Urothelium cell line (cell line): ENCODE measurements around the gene FGF12.

Experiments
- DNase-seq: peaks from one replicate; pipeline ENCODE4 v3.0.0; 2011; ENCODE audit warnings: low spot score, mixed read lengths
- FAIRE-seq: peaks from 2 replicates; lab custom pipeline; 2011; peaks lifted over from hg19 to GRCh38; lab: Jason Lieb, UNC

The FGF12 gene

DNA sequence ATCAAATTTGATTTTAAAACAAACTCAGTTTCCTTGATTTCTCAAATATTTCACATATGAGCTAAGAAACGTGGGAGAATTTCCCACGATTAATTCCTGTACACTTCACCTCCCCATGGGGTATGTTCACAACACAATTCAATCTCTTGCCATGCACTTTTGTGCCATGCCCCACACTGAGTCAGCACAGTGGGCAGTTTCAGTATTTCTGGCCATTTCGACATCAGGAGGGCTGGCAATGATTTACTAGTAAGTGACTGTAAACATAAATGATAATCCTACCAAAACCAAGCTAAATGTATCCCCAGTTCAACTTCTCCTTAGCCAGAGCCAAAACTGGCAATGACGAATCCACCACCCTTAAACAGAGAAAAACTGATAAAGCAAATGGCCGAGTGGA lies 293.6 kb downstream of the FGF12 start:
- no peak for FAIRE-seq
- no peak for DNase-seq

DNA sequence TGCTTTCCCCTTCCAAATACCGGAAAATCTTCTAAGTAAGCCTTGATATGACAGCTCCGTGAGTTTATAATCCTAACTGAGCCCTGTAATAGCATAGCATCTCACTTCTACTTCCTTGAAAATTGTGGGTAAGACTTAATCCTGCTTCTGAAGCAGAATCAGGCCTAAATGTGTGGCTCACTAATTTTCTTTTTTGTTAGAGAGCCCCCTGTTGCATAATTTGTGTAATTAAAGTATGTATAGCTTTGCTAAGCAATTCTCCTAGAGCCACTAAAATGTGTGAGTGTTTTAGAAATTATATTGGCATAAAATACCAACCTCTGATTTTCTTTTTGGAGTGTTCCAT lies 304.4 kb downstream of the FGF12 start:
- DNase-seq (no peak), FAIRE-seq (no peak)

DNA sequence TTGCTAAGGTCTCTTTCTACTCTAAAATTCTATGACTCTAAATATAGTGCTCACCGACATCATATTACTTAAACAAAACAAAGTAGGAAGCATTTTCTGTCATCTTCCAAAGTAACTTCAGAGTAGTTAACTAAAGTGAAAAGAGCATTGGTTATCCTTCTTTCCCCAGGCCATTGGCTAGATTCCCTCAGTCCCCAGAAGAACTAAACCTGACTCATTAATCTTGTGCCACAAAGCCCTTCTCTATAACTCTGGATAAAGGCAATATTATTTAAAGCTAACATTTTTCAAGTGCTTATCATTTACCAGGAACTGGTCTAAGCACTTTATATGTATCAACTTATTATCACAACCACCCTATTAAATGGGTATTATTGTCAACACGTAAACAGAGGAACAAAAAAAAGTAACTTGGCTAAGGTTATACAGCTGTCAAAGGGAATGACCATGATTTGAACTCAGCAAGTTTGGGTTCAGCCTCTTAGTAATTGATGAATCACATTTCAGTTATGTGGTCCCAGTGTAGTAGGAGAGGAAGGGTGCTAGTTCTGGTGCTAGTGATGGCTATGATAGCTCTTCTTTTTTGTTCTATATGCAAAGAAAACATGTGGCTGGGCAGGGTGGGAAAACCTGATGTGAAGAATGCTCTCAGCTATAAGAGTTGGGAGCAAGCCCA lies 304.9 kb downstream of the FGF12 start:
- no peak for FAIRE-seq

DNA sequence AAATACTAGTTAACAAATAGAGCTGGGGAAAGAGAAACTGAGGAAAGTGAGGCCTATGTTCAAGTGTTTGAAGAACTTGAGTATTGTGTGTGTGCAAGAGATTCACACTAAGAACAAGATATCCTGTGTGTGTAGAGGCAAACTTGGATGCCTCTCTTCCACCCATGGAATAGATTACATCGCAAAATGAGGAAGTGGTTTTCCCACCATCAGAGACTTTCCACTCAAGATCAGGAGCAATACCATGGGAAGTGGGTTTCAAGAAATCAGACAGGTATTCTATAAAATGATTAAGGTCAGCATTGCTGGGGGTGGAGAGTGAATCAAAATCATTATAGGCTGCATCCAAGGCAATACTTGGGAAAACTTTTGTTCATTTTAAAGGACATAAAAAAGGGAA lies 308.0 kb downstream of the FGF12 start:
- FAIRE-seq (no peak), DNase-seq (no peak)

More for the DNA sequence above, 304.9 kb downstream of the FGF12 start:
- peak; percentile 34 for DNase-seq

DNA sequence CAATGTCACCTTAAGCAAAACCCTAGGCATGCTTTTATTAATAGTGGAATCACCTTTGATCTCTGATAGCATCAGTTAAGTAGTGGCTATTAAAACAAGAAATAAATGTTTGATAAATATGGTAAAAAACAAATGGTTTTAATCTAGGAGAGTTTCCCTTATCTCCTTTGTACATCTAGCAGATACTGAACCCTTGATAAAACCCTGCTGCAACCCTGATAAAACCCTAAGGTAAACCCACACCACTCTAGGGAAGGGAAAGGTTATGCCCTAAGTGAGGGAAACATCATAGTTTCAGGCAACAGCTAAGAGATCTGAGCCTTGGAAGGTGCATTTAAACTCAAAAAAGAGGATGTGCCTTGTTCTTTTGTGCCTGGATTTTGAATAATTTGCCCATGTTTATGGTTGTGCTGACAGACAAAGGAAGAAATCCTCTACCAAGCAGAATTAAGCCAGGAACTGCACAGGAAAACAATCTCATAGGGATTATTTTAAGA lies 309.7 kb downstream of the FGF12 start:
- no peak for FAIRE-seq

DNA sequence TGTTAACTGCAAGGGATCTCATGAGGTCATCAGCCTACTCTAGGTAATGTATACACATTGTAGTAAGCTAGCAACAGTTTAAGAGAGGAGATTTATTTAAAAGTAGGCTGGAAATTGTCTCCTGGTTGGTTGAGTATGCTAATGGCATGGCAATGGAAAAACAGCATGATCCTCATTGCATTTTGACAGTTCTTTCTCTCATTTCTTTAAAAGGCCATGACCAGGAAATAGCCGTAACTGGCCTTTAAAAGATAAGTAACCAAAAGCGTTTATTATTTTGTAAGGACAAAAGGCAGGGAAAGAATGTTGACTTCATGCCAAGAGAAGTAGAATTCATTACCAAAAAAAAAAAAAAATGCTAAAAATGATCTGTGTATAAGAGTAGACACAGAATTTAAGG lies 310.3 kb downstream of the FGF12 start:
- FAIRE-seq (no peak), DNase-seq (no peak)

More for the DNA sequence above, 309.7 kb downstream of the FGF12 start:
- DNase-seq: no peak

DNA sequence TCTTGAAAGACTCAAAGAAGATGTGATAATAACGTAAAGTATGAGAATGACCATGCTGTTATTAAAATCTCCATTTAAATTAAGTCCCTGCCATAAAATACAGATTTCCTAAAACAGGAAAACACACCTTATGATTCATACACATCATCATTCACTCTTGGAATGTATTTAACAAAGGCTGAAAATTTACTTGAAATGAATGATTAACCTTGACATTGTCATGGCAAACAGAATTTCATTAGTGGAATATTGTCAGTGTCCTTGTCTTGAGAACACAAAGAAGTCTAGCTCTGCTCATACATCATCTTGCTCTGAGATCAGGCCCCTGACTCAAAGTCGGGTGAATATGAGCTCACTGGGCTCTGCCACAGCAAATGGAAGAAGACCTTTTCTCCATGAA lies 313.9 kb downstream of the FGF12 start:
- DNase-seq: no peak
- FAIRE-seq: no peak

DNA sequence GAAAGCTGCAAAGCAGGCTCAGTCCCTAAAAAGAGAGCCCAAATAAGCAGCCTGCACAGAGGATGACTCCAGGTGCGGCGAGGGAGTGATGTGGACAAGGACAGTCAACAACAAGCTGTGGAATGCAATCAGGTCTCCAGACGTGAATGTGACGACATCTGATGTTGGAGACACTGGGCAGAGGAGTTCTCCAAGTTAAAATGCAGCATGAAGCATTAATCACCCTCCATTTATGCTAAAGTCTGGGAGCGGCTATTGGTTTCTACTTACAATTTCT lies 316.7 kb downstream of the FGF12 start:
- no peak for DNase-seq
- no peak for FAIRE-seq

DNA sequence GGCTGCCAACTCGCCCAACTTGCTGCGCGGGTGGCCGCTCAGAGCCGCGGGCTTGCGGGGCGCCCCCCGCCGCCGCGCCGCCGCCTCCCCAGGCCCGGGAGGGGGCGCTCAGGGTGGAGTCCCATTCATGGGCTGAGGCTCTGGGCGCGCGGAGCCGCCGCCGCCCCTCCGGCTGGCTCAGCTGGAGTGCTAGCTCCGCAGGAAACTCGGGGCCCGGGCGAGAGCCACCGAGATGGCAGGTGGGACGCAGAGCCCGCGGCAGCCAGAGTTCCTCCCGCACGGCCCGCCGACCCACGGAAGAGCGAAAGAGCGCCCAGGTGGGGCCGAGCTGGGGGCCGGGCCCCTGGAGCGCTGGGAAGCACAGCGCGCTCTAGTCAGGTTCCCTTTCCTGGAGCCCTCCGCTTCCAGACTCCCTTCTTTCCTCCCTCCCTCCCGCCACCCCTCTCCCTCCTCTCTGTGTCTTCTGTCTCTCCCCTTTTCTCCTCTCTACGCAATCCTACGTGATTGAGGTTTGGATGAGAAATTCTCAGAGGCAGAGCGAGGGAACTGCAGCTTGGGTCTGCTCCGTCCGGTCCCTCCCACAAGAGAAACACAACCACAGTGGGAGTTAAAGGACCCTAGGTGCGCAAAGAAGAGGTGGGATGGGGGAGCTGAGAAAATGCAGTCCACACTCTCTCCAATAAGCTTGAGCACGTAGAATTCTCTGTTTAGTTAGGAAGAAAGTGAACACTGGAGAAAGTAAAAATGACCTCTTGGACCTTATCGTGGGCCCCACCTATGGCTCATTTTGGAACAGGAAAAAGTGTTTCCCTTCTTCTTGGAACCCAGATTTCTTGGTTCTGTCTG lies 317.3 kb downstream of the FGF12 start:
- DNase-seq: peak; percentile 42
- FAIRE-seq: no peak

DNA sequence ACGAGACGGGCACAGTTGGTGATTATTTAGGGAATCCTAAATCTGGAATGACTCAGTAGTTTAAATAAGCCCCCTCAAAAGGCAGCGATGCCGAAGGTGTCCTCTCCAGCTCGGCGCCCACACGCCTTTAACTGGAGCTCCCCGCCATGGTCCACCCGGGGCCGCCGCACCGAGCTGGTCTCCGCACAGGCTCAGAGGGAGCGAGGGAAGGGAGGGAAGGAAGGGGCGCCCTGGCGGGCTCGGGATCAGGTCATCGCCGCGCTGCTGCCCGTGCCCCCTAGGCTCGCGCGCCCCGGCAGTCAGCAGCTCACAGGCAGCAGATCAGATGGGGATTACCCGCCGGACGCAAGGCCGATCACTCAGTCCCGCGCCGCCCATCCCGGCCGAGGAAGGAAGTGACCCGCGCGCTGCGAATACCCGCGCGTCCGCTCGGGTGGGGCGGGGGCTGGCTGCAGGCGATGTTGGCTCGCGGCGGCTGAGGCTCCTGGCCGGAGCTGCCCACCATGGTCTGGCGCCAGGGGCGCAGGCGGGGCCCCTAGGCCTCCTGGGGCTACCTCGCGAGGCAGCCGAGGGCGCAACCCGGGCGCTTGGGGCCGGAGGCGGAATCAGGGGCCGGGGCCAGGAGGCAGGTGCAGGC lies 318.0 kb downstream of the FGF12 start:
- FAIRE-seq (no peak), DNase-seq (peak; percentile 63)

DNA sequence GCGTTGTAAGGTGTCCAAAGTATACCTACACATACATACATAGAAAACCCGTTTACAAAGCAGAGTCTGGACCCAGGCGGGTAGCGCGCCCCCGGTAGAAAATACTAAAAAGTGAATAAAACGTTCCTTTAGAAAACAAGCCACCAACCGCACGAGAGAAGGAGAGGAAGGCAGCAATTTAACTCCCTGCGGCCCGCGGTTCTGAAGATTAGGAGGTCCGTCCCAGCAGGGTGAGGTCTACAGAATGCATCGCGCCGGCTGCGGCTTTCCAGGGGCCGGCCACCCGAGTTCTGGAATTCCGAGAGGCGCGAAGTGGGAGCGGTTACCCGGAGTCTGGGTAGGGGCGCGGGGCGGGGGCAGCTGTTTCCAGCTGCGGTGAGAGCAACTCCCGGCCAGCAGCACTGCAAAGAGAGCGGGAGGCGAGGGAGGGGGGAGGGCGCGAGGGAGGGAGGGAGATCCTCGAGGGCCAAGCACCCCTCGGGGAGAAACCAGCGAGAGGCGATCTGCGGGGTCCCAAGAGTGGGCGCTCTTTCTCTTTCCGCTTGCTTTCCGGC lies 318.6 kb downstream of the FGF12 start:
- no peak for FAIRE-seq

DNA sequence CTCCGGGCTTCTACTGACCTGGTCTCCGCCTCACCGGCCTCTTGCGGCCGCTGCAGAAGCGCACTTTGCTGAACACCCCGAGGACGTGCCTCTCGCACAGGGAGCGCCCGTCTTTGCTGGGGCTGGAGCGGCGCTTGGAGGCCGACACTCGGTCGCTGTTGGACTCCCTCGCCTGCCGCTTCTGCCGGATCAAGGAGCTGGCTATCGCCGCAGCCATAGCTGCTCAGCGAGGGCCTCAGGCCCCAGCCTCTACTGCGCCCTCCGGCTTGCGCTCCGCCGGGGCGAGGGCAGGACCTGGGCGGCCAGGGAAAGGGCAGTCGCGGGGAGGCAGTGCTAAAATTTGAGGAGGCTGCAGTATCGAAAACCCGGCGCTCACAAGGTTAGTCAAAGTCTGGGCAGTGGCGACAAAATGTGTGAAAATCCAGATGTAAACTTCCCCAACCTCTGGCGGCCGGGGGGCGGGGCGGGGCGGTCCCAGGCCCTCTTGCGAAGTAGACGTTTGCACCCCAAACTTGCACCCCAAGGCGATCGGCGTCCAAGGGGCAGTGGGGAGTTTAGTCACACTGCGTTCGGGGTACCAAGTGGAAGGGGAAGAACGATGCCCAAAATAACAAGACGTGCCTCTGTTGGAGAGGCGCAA lies 319.2 kb downstream of the FGF12 start:
- FAIRE-seq: no peak
- DNase-seq: no peak

More for the DNA sequence above, 318.6 kb downstream of the FGF12 start:
- peak; percentile 62 for DNase-seq

DNA sequence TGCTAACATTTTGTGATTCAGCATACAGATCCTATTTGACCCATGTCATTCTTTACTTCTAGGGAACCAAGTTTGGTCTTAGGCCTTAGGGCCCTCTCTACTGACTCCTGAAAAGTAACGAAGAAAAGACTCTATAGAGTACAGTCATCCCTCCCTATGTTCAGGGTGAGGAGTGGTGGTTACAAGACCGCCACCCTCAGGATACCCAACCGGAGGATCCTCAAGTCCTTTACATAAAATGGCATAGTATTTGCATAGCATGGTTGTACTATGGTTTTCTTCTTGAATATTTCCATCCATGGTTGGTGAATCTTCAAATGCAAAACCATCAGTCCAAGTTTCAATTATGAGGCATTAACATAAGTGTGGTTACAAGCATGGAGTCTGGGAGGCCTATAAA lies 327.6 kb downstream of the FGF12 start:
- DNase-seq (no peak), FAIRE-seq (no peak)

DNA sequence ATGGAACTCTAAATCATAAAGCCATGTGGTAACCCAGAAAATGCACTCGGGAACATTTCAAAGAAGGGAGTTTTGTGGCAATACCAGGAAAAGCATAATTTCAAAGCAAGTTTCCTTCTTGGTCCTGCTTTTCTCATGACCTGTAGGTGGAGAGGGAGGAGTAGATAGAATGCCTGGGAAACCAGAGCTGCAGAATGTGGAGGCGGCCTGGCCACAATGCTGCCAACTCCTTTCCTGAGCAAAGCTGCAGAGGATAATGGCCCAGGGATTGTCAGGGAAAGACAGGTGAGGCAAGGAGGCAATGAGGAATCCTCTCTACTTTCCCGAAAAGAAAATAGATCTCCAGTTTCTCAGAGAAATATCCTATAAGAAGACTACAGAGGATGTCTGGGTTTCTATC lies 330.3 kb downstream of the FGF12 start:
- FAIRE-seq: no peak
- no peak for DNase-seq

DNA sequence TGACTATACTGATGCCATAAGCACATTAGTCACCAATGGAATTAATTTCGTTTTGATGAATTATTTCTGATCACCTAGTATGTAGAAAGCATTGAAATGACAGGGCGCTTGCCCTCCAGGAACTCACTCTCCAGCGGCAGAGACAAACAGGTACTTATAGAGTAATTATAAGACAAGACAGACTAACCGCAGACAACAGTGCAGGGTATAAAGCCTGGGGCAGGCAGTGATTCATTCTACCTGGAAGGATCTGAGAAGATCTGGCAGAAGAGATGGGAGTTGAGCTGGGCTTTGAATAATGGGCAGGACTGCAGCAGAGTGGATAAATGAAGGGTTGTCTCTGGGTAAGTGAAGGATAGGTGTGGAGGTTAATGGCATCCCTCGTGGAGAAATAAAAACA lies 331.8 kb downstream of the FGF12 start:
- no peak for DNase-seq
- no peak for FAIRE-seq

DNA sequence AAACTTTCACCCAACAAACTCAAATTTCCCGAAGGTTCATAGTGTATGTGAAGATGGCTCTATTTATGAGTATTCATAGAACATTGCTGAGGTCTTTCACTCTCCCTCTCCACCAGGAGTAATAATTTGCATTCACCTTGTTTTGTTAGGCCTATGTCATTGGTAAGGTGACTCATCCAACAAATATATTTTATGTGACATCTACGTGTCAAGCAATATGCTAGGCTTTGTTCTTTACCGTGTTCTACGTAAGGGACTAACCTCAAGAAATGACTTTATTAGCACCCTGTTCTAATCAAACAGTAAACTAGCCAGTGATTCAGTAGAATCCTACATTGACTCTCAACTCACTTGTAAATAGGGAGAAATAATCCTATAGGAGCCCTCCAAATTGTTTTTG lies 334.4 kb downstream of the FGF12 start:
- DNase-seq (no peak), FAIRE-seq (no peak)

DNA sequence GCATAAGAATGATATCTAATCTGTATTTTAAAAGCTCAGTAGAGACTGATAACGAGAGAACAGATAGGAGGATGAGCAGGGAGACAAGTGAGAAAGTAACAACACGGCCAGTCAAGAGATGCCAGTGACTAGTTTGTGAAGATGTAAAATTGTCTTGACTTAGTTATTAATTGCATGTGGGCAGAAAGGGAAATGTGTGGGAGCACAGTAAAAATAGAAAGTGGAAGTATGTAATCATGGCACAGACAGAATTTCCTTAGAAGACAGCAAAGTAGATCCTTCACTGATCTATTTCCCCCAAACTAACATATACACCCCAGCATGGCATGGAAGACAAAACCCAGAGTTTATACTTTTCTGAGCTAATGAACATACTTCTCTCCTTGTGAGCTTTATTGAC lies 344.5 kb downstream of the FGF12 start:
- FAIRE-seq: no peak
- no peak for DNase-seq

DNA sequence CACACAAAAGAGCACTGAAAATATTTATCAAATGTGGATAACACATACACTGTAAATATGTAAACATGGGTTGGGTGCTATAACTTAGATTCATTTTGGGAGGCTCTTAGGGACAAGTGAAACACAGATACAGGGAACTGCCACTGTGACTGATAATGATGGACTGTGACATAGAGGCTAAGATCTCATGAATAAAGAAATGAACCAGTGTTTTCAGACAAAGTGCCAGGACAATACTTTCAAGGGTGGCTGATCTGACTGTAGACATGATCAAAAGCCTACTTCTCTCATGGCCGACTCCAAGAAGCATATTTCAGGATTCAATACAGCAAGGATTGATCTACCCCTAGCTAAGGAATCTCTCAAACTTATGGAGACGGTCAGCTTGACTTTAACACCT lies 353.8 kb downstream of the FGF12 start:
- DNase-seq (no peak), FAIRE-seq (no peak)

DNA sequence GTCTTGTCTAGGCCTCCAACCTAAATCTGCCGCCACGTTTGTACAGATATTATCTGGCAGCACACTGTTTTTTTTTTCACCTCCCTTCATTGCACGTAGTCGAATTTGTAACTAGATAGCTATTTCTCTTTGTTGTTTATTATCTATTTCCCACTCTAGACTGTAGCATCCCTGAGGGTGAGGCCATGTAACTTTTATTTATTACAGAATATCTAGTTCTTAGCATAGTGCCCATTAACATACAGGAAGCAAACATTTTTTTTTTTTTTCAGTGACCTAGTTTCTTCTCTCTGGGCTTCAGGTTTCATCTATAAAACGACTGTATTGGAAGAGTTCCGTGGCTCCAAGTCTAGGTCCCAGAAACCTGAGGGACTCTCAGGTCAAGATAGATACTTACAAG lies 354.3 kb downstream of the FGF12 start:
- DNase-seq (no peak), FAIRE-seq (no peak)

DNA sequence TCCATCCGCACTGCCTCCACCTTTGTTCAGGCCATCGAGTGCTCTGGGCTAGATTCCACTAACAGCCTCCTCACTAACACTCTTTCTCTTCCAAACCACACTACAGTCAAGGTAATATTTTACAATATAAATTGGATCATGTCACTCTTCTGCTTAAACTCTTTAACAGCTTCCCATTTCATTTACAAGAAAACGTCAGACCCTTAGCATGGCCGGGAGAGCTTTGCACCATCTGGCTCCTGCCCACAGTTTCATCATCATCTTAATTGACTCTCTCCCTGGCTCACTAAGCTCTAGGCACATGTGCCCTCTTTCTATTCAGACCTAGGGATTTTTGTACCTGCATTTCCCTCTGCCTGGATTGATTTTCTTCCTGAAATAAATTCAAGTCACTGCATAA lies 354.7 kb downstream of the FGF12 start:
- no peak for FAIRE-seq
- no peak for DNase-seq

DNA sequence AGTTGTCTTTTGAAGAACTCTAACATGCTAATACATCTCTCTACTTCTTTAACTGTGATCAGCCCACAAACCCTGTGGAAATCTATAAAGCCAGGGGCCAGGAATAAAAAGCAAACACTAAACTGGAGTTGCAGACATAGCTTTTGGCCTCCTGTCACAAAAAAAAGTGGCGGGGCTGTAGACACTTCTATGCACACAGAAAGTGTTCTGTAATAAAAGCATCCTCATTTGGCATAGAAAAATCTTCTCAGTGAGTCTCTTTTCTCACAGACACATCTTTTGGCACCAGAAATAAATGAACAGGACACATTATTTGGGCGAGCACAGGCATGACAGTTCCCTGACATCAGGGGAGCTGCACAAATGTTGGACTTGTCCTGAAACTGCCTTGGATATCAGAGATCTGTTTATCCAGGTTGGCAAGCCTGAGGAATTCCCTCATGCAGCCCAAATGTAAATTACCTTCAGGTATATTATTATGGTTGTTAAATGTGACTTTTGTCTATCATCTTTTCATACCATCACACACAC lies 355.4 kb downstream of the FGF12 start:
- FAIRE-seq: no peak
- no peak for DNase-seq
